ENCODE results near the gene DLG5. TPM values are rescaled to one million over a fixed set of nuclear protein-coding genes. Genes with fewer than 3 reads are reported as not detected.

DLG5 gene
- polyA plus RNA-seq, 6 donors from 2014 or later: 0.09 TPM; not detected in 5

GRCh38 chr10:77842652-77843212, 83.8 kb downstream of the DLG5 start:
- DNase-seq (no peak), ATAC-seq (ENCODE audit: low read depth in 2 of 2) (no peak)
- Mint-ChIP-seq H3K27ac (peak overlapping the region in 1 of 6 donors; percentile 49), H3K9me3 (no peaks in the 10 kb centered on the region), H3K4me1 (peaks cover 0 to 3% (median 0%) of the 10 kb centered on the region in 3 donors), H3K4me3 (no peak overlapping the region), H3K36me3 (no peaks in the 10 kb centered on the region), H3K27me3 (no peaks in the 10 kb centered on the region)

GRCh38 chr10:77841711-77842375, 84.7 kb downstream of the DLG5 start:
- peaks cover 0 to 2% (median 0%) of the 10 kb centered on the region in 3 donors for H3K4me1 Mint-ChIP-seq
- H3K4me3 Mint-ChIP-seq: no peak overlapping the region
- no peaks in the 10 kb centered on the region for H3K9me3 Mint-ChIP-seq
- H3K27ac Mint-ChIP-seq: no peak overlapping the region
- ATAC-seq (ENCODE audit: low read depth in 2 of 2) (no peak), DNase-seq (no peak)
- H3K36me3 Mint-ChIP-seq: no peaks in the 10 kb centered on the region
- H3K27me3 Mint-ChIP-seq: no peaks in the 10 kb centered on the region

- no peak for DNase-seq
- H3K27me3 Mint-ChIP-seq: no peaks in the 10 kb centered on the region
- no peaks in the 10 kb centered on the region for H3K9me3 Mint-ChIP-seq
- no peak overlapping the region for H3K27ac Mint-ChIP-seq
- no peaks in the 10 kb centered on the region for H3K36me3 Mint-ChIP-seq
- no peak for ATAC-seq (ENCODE audit: low read depth in 2 of 2)
- H3K4me3 Mint-ChIP-seq: no peak overlapping the region
- peaks cover 0 to 6% (median 4%) of the 10 kb centered on the region in 3 donors for H3K4me1 Mint-ChIP-seq
Observed at GRCh38 chr10:77840636-77841035, 85.9 kb downstream of the DLG5 start.

GRCh38 chr10:77837925-77838595, 88.5 kb downstream of the DLG5 start:
- no peak for ATAC-seq (ENCODE audit: low read depth in 2 of 2)
- Mint-ChIP-seq H3K27ac (peak overlapping the region in 1 of 6 donors; percentile 62), H3K27me3 (no peaks in the 10 kb centered on the region), H3K4me3 (no peak overlapping the region), H3K36me3 (no peaks in the 10 kb centered on the region), H3K9me3 (no peaks in the 10 kb centered on the region), H3K4me1 (peaks cover 0 to 4% (median 4%) of the 10 kb centered on the region in 3 donors)
- DNase-seq: no peak

- peak in 1 of 2 donors; percentile 36 for ATAC-seq (ENCODE audit: low read depth in 2 of 2)
- H3K9me3 Mint-ChIP-seq: no peaks in the 10 kb centered on the region
- H3K4me1 Mint-ChIP-seq: peaks cover 0 to 4% (median 4%) of the 10 kb centered on the region in 3 donors
- H3K27me3 Mint-ChIP-seq: no peaks in the 10 kb centered on the region
- no peak overlapping the region for H3K27ac Mint-ChIP-seq
- H3K4me3 Mint-ChIP-seq: peak overlapping the region in 1 of 8 donors; percentile 16
- no peaks in the 10 kb centered on the region for H3K36me3 Mint-ChIP-seq
- no peak for DNase-seq
Observed at GRCh38 chr10:77837248-77837924, 89.2 kb downstream of the DLG5 start.

- H3K36me3 Mint-ChIP-seq: no peaks in the 10 kb centered on the region
- H3K27ac Mint-ChIP-seq: peak overlapping the region in 4 of 6 donors; percentile 67 to 85 (median 70)
- H3K9me3 Mint-ChIP-seq: no peaks in the 10 kb centered on the region
- H3K4me1 Mint-ChIP-seq: peaks cover 0 to 4% (median 4%) of the 10 kb centered on the region in 3 donors
- DNase-seq (peak; percentile 17), ATAC-seq (ENCODE audit: low read depth in 2 of 2) (peak; percentile 61 to 73)
- H3K4me3 Mint-ChIP-seq: peak overlapping the region in 6 of 8 donors; percentile 1 to 58 (median 38)
- H3K27me3 Mint-ChIP-seq: no peaks in the 10 kb centered on the region
Observed at GRCh38 chr10:77836299-77836820, 90.2 kb downstream of the DLG5 start.

GRCh38 chr10:77835669-77836086, 90.9 kb downstream of the DLG5 start:
- no peaks in the 10 kb centered on the region for H3K27me3 Mint-ChIP-seq
- ATAC-seq (ENCODE audit: low read depth in 2 of 2) (no peak), DNase-seq (no peak)
- peak overlapping the region in 1 of 8 donors; percentile 58 for H3K4me3 Mint-ChIP-seq
- H3K27ac Mint-ChIP-seq: peak overlapping the region in 1 of 6 donors; percentile 71
- no peaks in the 10 kb centered on the region for H3K36me3 Mint-ChIP-seq
- H3K9me3 Mint-ChIP-seq: no peaks in the 10 kb centered on the region
- H3K4me1 Mint-ChIP-seq: peaks cover 0 to 4% (median 4%) of the 10 kb centered on the region in 3 donors

- DNase-seq (no peak), ATAC-seq (ENCODE audit: low read depth in 2 of 2) (no peak)
- Mint-ChIP-seq H3K9me3 (no peaks in the 10 kb centered on the region), H3K4me1 (peaks cover 0 to 4% (median 4%) of the 10 kb centered on the region in 3 donors), H3K27me3 (no peaks in the 10 kb centered on the region), H3K36me3 (no peaks in the 10 kb centered on the region), H3K4me3 (no peak overlapping the region), H3K27ac (no peak overlapping the region)
Observed at GRCh38 chr10:77834943-77835668, 91.4 kb downstream of the DLG5 start.

- Mint-ChIP-seq H3K4me3 (no peak overlapping the region), H3K9me3 (no peaks in the 10 kb centered on the region), H3K4me1 (peaks cover 0 to 4% (median 4%) of the 10 kb centered on the region in 3 donors), H3K36me3 (no peaks in the 10 kb centered on the region), H3K27me3 (no peaks in the 10 kb centered on the region), H3K27ac (no peak overlapping the region)
- ATAC-seq (ENCODE audit: low read depth in 2 of 2): no peak
- no peak for DNase-seq
Observed at GRCh38 chr10:77834540-77834939, 92.0 kb downstream of the DLG5 start.

GRCh38 chr10:77833792-77834191, 92.8 kb downstream of the DLG5 start:
- Mint-ChIP-seq H3K4me3 (no peak overlapping the region), H3K27me3 (no peaks in the 10 kb centered on the region), H3K9me3 (no peaks in the 10 kb centered on the region), H3K4me1 (peaks cover 0 to 4% (median 4%) of the 10 kb centered on the region in 3 donors), H3K36me3 (no peaks in the 10 kb centered on the region), H3K27ac (no peak overlapping the region)
- no peak for ATAC-seq (ENCODE audit: low read depth in 2 of 2)
- DNase-seq: no peak

- peaks cover 0 to 4% (median 4%) of the 10 kb centered on the region in 3 donors for H3K4me1 Mint-ChIP-seq
Observed at GRCh38 chr10:77833225-77833624, 93.3 kb downstream of the DLG5 start.

GRCh38 chr10:77832238-77832637, 94.3 kb downstream of the DLG5 start:
- DNase-seq (no peak), ATAC-seq (ENCODE audit: low read depth in 2 of 2) (no peak)
- Mint-ChIP-seq H3K27me3 (no peaks in the 10 kb centered on the region), H3K27ac (no peak overlapping the region), H3K36me3 (no peaks in the 10 kb centered on the region), H3K4me3 (no peak overlapping the region), H3K9me3 (no peaks in the 10 kb centered on the region), H3K4me1 (peaks cover 0 to 4% (median 4%) of the 10 kb centered on the region in 3 donors)

More at GRCh38 chr10:77833225-77833624, 93.3 kb downstream of the DLG5 start:
- no peak overlapping the region for H3K27ac Mint-ChIP-seq
- DNase-seq: no peak
- no peak for ATAC-seq (ENCODE audit: low read depth in 2 of 2)
- H3K36me3 Mint-ChIP-seq: no peaks in the 10 kb centered on the region
- H3K9me3 Mint-ChIP-seq: no peaks in the 10 kb centered on the region
- H3K4me3 Mint-ChIP-seq: no peak overlapping the region
- H3K27me3 Mint-ChIP-seq: no peaks in the 10 kb centered on the region

GRCh38 chr10:77829356-77829755, 97.2 kb downstream of the DLG5 start:
- Mint-ChIP-seq H3K27me3 (no peaks in the 10 kb centered on the region), H3K4me1 (no peaks in the 10 kb centered on the region), H3K4me3 (no peak overlapping the region), H3K36me3 (no peaks in the 10 kb centered on the region), H3K27ac (no peak overlapping the region), H3K9me3 (no peaks in the 10 kb centered on the region)
- DNase-seq: no peak
- ATAC-seq (ENCODE audit: low read depth in 2 of 2): no peak
